HG02798 (cell line): ENCODE data around the gene NFATC1.
A peak's percentile ranks its signal among the peaks of the same experiment; 100 is the strongest.

Experiments used
- ATAC-seq: cut with Tn5 transposase; IDR thresholded peaks from one replicate; pipeline ENCODE4 v1.9.1; 2021; ENCODE audit warnings: mild to moderate bottlenecking; ENCODE audit not compliant: unreplicated experiment, poor library complexity

Gene NFATC1

DNA sequence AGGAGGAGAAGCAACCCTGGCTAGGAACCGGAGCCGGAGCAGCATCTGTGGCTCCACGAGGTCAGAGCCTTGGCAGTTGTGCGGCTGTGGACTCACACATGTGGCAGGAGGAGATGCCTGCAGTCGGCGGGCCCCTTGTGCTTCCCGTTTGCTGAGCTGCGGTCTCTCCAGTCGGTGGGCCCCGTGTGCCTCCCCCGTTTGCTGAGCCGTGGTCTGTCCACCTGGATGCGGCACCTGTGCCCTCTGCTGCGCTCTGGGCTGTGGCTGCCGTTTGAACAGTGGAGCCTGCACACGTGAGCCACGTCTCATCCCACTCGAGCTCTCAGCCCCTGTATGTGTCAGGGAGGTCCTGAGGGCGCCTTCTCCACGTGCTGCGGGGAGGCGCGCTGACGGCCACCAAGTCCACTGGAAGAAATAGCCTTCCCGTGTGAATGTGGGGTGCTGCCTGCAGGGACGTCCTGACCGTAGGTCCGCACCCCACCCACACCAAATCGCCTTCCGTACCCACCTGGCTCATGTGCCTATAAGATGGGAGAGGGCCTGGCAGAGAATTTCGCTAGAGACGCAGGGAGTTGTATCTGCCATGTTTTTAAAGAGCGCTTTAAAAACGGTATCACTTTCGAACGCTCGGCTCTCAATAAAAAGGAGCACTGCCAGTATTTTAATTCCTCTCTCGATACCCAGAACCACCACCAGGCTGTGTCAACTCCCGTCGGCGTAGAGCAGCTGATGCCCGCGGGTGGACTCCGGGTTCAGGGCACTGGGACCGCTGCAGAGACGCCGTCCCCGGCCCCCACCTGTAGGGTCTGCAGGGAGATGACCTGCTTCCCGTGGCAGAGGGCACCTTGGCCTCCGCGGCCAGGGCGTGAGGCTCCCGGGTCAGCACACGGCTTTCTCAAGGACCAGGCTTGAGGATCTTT lies 117.0 kb downstream of the NFATC1 start:
- no peak for ATAC-seq

- no peak for ATAC-seq
Measured at GRCh38 chr18:79513381-79514081, 117.8 kb downstream of the NFATC1 start.

GRCh38 chr18:79515331-79515730 lies 119.6 kb downstream of the NFATC1 start:
- no peak for ATAC-seq

DNA sequence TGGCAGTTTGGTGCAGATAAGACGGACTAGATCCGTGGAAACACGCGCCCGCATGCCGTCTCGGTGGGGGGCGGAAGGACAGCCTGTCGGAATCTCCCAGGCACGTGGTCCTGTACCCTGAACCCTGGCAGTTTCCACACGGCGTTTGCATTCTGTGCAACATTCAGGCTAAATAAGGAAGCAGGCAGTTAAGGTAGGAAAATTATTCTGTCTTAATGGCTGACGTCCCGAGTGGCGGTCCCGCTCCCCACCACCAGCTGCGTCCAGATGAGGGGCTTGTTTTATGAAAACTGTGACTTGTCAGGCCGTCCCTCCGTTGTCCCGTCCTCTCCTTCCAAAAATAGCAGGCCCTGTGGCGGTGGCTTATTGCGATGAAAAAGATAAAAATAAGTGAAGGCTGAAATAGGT lies 120.2 kb downstream of the NFATC1 start:
- ATAC-seq: no peak

- no peak for ATAC-seq
Measured at GRCh38 chr18:79516441-79516931, 120.8 kb downstream of the NFATC1 start.

- no peak for ATAC-seq
Measured at GRCh38 chr18:79517341-79517740, 121.6 kb downstream of the NFATC1 start.

- no peak for ATAC-seq
Measured at GRCh38 chr18:79518028-79518682, 122.4 kb downstream of the NFATC1 start.

DNA sequence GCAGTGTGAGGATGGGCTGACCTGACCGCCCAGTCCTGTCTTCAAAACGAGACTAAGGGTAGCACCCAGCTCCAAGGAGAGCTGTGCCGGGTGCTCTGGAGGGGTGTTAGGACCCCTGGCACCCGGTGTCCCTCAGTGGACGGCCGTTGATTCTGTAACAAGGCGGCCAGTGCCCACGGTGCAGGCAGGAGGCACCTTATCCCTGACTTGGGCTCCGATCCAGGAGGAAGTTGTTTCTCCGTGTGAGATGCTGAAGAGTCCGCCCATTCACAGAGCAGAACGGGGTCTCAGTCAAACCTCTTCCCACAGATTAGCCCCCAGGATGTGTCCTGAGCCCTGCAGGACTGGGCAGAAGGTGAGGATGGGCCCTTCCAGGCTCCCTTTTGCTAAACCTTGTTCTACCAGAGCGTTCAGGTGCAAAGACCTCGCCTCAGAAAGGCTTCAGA lies 123.0 kb downstream of the NFATC1 start:
- ATAC-seq: no peak

DNA sequence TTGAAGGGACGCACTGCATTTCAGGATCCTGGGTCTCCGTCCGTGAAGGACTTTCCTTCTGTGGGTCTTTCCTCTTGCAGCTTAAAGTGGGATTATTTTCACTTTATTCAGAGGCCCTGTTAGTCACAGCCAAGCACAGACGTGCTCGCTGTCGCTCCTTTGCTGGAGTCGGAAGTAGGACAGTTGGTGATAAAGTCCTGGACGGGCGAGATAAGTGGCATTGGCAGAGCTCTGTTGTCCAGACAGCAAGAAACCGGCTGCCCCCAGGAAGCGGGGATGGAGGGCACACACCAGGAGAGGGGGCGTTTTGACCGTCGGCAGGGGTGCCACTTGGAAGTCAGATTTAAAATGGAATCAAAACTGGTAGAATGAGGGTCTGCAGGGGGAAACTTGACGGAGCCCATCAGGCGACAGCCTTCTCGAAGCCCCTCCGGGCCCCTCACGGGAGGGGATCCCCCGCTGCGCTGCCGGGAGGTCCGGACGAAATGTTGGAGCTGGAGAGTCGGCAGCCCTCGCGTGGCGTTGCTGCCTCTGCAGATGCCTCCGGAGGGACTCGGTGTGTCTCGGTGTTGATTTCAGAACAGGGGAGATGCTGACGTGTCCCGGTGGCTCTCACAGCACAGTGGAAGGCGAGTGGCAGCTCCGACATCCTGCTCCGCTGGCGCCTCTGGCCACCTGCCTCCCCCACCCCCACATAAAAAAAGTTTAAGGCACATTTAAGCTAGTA lies 124.2 kb downstream of the NFATC1 start:
- no peak for ATAC-seq

DNA sequence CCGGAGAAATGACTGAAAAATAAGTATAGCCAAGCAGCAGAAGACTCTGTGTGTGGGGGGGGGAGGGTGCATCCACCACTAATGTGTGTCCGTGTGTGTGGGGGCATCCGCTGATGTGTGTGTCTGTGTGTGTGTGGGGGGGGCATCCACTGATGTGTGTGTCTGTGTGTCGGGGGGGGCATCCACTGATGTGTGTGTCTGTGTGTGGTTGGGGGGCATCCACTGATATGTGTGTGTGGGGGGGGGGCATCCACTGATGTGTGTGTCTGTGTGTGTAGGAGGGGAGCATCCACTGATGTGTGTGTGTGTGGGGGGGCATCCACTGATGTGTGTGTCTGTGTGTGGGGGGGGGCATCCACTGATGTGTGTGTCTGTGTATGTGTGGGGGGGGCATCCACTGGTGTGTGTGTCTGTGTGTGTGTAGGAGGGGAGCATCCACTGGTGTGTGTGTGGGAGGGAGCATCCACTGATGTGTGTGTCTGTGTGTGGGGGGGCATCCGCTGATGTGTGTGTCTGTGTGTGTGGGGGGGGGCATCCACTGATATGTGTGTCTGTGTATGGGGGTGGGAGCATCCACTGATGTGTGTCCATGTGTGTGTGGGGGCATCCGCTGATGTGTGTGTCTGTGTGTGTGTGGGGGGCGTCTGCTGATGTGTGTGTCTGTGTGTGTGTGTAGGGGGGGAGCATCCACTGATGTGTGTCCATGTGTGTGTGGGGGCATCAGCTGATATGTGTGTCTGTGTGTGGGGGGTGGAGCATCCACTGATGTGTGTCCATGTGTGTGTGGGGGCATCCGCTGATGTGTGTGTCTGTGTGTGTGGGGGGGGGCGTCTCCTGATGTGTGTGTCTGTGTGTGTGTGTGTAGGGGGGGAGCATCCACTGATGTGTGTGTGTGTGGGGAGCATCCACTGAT lies 125.0 kb downstream of the NFATC1 start:
- no peak for ATAC-seq

- no peak for ATAC-seq
Measured at GRCh38 chr18:79521416-79522205, 125.9 kb downstream of the NFATC1 start.

DNA sequence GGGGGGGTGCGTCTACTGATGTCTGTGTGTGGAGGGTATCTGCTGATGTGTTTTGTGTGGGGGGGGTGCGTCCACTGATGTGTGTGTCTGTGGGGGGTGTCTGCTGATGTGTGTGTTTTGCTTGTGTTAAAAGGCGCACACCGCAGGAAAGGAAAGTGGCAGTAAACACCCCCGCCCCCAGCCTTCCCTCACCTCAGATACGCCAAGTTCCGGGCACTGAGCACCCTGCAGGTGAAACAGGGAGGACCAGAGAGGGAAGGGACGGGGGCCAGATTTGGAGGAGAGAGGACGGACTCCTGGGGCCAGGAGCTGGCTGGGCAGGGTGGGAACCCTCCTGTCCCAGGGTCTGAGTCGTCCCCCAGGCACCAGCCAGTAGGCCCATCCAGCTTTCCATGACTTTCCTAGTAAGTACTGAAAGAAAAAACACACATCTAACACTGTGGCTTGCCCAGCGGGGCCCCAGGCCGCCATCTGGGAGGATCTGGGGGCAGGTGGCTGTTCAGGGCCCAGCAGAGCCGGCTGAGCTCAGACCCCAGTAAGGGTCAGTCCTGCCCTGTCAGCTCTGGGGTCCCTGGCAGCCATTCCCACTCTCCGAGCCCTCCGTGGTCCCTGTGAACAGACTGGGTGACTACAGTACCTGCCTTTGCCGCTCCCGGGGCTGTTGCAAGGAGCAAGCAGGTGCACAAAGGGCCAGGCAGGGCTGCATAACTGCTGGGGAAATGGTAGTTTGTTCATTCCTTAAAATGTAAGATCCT lies 126.9 kb downstream of the NFATC1 start:
- no peak for ATAC-seq

- ATAC-seq: peak; percentile 43
Measured at GRCh38 chr18:79523206-79523735, 127.5 kb downstream of the NFATC1 start.

GRCh38 chr18:79523736-79524180 lies 128.0 kb downstream of the NFATC1 start:
- peak; percentile 62 for ATAC-seq

DNA sequence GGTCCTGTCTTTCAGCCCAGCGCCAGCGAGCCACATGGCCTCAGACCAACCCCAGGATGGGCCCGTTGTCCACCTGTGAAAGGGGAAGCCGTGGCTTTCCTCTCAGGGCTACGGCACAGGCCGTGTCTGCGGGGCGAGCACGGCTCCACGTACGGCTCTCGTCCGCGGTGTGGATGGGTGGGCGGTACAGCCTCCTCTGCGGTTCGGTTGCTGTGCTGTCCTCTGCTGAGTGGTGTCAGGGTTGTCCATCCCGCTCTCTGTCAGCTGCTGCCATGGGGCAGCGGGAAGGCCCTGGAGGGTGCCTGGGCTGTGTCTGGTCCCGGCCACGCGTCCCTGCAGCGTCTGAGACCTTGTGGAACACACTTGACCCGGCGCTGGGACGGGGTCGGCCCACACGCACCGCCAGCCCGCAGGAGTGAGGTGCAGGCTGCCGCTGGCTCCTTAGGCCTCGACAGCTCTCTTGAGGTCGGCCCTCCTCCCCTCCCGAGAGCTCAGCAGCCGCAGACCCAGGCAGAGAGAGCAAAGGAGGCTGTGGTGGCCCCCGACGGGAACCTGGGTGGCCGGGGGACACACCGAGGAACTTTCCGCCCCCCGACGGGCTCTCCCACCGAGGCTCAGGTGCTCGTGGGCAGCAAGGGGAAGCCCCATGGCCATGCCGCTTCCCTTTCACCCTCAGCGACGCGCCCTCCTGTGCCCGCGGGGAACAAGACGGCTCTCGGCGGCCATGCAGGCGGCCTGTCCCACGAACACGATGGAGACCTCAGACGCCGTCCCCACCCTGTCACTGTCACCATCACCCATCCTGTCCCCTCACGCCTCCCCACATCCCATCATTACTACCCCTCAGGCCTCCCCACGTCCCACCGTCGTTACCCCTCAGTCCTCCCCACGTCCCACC lies 128.7 kb downstream of the NFATC1 start:
- peak; percentile 50 for ATAC-seq
